GM12892 (cell line): Measurements from ENCODE around the gene RANBP9.

Source experiments
- POLR2A ChIP-seq: IDR thresholded peaks from 2 replicates; pipeline ENCODE4 v1.6.1; 2011; ENCODE audit warnings: low read depth, low read length, control low read depth
- POLR2AphosphoS5 ChIP-seq: IDR thresholded peaks from 2 replicates; pipeline ENCODE4 v1.6.1; 2011; ENCODE audit warnings: low read depth, low read length, control low read depth
- TAF1 ChIP-seq: IDR thresholded peaks from 2 replicates; pipeline ENCODE4 v1.6.1; 2011; ENCODE audit warnings: low read depth, mild to moderate bottlenecking, control low read depth, low read length, borderline replicate concordance

DNA sequence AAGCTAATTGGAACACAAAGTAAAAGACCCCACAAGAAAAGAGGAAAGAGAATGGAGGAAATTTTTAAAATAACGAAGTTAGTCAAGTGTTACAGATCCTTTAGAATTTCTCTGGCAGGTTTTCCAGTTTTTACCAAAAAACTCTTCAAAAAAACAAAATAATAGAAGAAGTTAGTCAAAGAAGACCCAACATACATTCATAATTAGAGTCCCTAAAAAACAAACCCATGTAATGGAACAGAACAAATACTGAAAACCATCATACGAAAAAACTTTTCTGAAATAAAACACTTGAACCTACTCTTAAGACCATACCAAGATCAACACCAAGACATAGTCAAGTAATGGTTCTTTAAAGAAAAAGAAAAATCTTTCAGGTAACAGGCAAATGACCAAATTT is 31.6 kb downstream of the RANBP9 start:
- TF ChIP-seq POLR2AphosphoS5 (no peak), POLR2A (no peak), TAF1 (no peak)
